OCI-LY1 (cell line): ENCODE measurements around the gene ELFN1.

Experiments
- CTCF ChIP-seq: fragments of 200-600 bp; sonication (generic), shearing (Covaris generic); IDR thresholded peaks from 2 replicates; pipeline ENCODE4 v1.5.1; 2017; ENCODE audit warnings: mild to moderate bottlenecking, antibody characterized with exemption, low read length, moderate library complexity, mixed read lengths
- EZH2 ChIP-seq: fragments of 200-600 bp; sonication (generic), shearing (Covaris generic); IDR thresholded peaks from 2 replicates; pipeline ENCODE4 v1.8.0; 2017; ENCODE audit warnings: borderline replicate concordance, mixed run types, mild to moderate bottlenecking, antibody characterized with exemption, low read length, moderate library complexity, mixed read lengths

GRCh38 chr7:1787241-1787640 is 117.2 kb downstream of the ELFN1 start:
- TF ChIP-seq EZH2 (no peak), CTCF (no peak)
